Measurements from ENCODE around the gene FMNL2.

Gene FMNL2

GRCh38 chr2:152406119-152406835, 71.3 kb downstream of the FMNL2 start:
- no peak for DNase-seq

- DNase-seq = no peak
These were observed 71.8 kb downstream of the FMNL2 start for GRCh38 chr2:152406836-152407161.

GRCh38 chr2:152407204-152407721, 72.3 kb downstream of the FMNL2 start:
- no peak for DNase-seq

- no peak for DNase-seq
These were observed 72.8 kb downstream of the FMNL2 start for GRCh38 chr2:152407806-152408205.

- DNase-seq = no peak
These were observed 73.3 kb downstream of the FMNL2 start for GRCh38 chr2:152408254-152408653.

GRCh38 chr2:152409386-152410164, 74.6 kb downstream of the FMNL2 start:
- DNase-seq = no peak

- peak; percentile 43 for DNase-seq
These were observed 75.2 kb downstream of the FMNL2 start for GRCh38 chr2:152410165-152410597.

- no peak for DNase-seq
These were observed 76.2 kb downstream of the FMNL2 start for GRCh38 chr2:152411154-152411553.

- no peak for DNase-seq
These were observed 78.5 kb downstream of the FMNL2 start for GRCh38 chr2:152413228-152414030.

- DNase-seq = peak; percentile 72
These were observed 80.3 kb downstream of the FMNL2 start for GRCh38 chr2:152415231-152415642.

GRCh38 chr2:152415796-152416195, 80.8 kb downstream of the FMNL2 start:
- DNase-seq = no peak

- DNase-seq = no peak
These were observed 83.7 kb downstream of the FMNL2 start for GRCh38 chr2:152418688-152419087.

- DNase-seq = no peak
These were observed 85.0 kb downstream of the FMNL2 start for GRCh38 chr2:152419944-152420343.

GRCh38 chr2:152420363-152420762, 85.4 kb downstream of the FMNL2 start:
- no peak for DNase-seq

- DNase-seq = no peak
These were observed 86.0 kb downstream of the FMNL2 start for GRCh38 chr2:152420936-152421335.

- DNase-seq = peak; percentile 31
These were observed 86.8 kb downstream of the FMNL2 start for GRCh38 chr2:152421521-152422370.

GRCh38 chr2:152423684-152424083, 88.7 kb downstream of the FMNL2 start:
- DNase-seq = no peak

- no peak for DNase-seq
These were observed 91.1 kb downstream of the FMNL2 start for GRCh38 chr2:152425765-152426727.

- no peak for DNase-seq
These were observed 91.8 kb downstream of the FMNL2 start for GRCh38 chr2:152426801-152427200.

GRCh38 chr2:152427902-152428301, 92.9 kb downstream of the FMNL2 start:
- DNase-seq = no peak
